SK-N-SH treated with all-trans-retinoic acid at 6 μM for 48 hours (cell line): ENCODE measurements around the gene CHD1L.

Source experiments
- ATAC-seq: fragments of 200-7000 bp; cut with Tn5 transposase; 3 replicates; pipeline ENCODE4 v1.9.1; 2020; ENCODE audit warnings: mild to moderate bottlenecking, moderate library complexity
- ARNTL ChIP-seq: fragments of 450-650 bp; formaldehyde crosslinking; IDR thresholded peaks from 2 replicates; pipeline ENCODE4 v1.5.0; 2020; ENCODE audit warnings: low read depth, mild to moderate bottlenecking, moderate library complexity, borderline replicate concordance
- BACH2 ChIP-seq: fragments of 250-450 bp; sonication (Bioruptor Pico); IDR thresholded peaks from 2 replicates; pipeline ENCODE4 v1.9.0; 2021; ENCODE audit warnings: mild to moderate bottlenecking, borderline replicate concordance
- CREB5 ChIP-seq: fragments of 250-450 bp; sonication (Bioruptor Pico); IDR thresholded peaks from 2 replicates; pipeline ENCODE4 v1.5.1; 2020; ENCODE audit warnings: low read depth, mild to moderate bottlenecking, moderate library complexity
- CSDC2 ChIP-seq: fragments of 250-450 bp; sonication (Bioruptor Pico); IDR thresholded peaks from 2 replicates; pipeline ENCODE4 v1.5.0; 2020; ENCODE audit warnings: mild to moderate bottlenecking, moderate library complexity
- ESRRG ChIP-seq: fragments of 250-450 bp; sonication (Bioruptor Pico); IDR thresholded peaks from 2 replicates; pipeline ENCODE4 v1.6.1; 2021; ENCODE audit warnings: mild to moderate bottlenecking
- GLIS3 ChIP-seq: fragments of 250-450 bp; sonication (Bioruptor Pico); IDR thresholded peaks from 2 replicates; pipeline ENCODE4 v1.5.0; 2020; ENCODE audit warnings: mild to moderate bottlenecking, moderate library complexity
- ISL1 ChIP-seq: fragments of 250-450 bp; sonication (Bioruptor Pico); IDR thresholded peaks from 2 replicates; pipeline ENCODE4 v2.1.2; 2022; ENCODE audit warnings: mild to moderate bottlenecking, moderate library complexity
- OSR1 ChIP-seq: fragments of 250-450 bp; sonication (Bioruptor Pico); IDR thresholded peaks from 2 replicates; pipeline ENCODE4 v1.8.0; 2022; ENCODE audit warnings: moderate library complexity, mild to moderate bottlenecking, inconsistent platforms
- PPARA ChIP-seq: fragments of 250-450 bp; sonication (Bioruptor Pico); IDR thresholded peaks from 2 replicates; pipeline ENCODE4 v1.5.0; 2020; ENCODE audit warnings: mild to moderate bottlenecking, borderline replicate concordance
- RARB ChIP-seq: fragments of 250-450 bp; sonication (Bioruptor Pico); IDR thresholded peaks from 2 replicates; pipeline ENCODE4 v1.8.0; 2021; ENCODE audit warnings: mild to moderate bottlenecking, moderate library complexity
- SNAI2 ChIP-seq: fragments of 250-450 bp; sonication (Bioruptor Pico); IDR thresholded peaks from 2 replicates; pipeline ENCODE4 v1.5.0; 2020; ENCODE audit warnings: mild to moderate bottlenecking, moderate library complexity
- TCF4 ChIP-seq: fragments of 250-450 bp; sonication (Bioruptor Pico); IDR thresholded peaks from 2 replicates; pipeline ENCODE4 v1.8.0; 2021; ENCODE audit warnings: mild to moderate bottlenecking, moderate library complexity, borderline replicate concordance
- TOX ChIP-seq: fragments of 250-450 bp; sonication (Bioruptor Pico); IDR thresholded peaks from 2 replicates; pipeline ENCODE4 v1.8.0; 2021; ENCODE audit warnings: mild to moderate bottlenecking, moderate library complexity, borderline replicate concordance
- ZFP3 ChIP-seq: fragments of 250-450 bp; sonication (Bioruptor Pico); IDR thresholded peaks from 2 replicates; pipeline ENCODE4 v1.5.0; 2020; ENCODE audit warnings: mild to moderate bottlenecking, moderate library complexity
- ZFP30 ChIP-seq: fragments of 450-650 bp; formaldehyde crosslinking; IDR thresholded peaks from 2 replicates; pipeline ENCODE4 v1.5.0; 2022; ENCODE audit warnings: mild to moderate bottlenecking, moderate library complexity
- ZNF565 ChIP-seq: fragments of 450-650 bp; formaldehyde crosslinking; conservative IDR thresholded peaks from 2 replicates; pipeline ENCODE4 v1.5.0; 2020; ENCODE audit warnings: low read depth, mild to moderate bottlenecking, moderate library complexity
- ZNF70 ChIP-seq: fragments of 450-650 bp; formaldehyde crosslinking; IDR thresholded peaks from 2 replicates; pipeline ENCODE4 v1.5.0; 2020; ENCODE audit warnings: mild to moderate bottlenecking, moderate library complexity
- ZNF8 ChIP-seq: fragments of 450-650 bp; formaldehyde crosslinking; IDR thresholded peaks from 2 replicates; pipeline ENCODE4 v1.5.0; 2020; ENCODE audit warnings: mild to moderate bottlenecking, moderate library complexity
- TF ChIP-seq, protein P1 (sequence below): fragments of 250-450 bp; sonication (Bioruptor Pico); IDR thresholded peaks from 2 replicates; pipeline ENCODE4 v1.5.1; 2021; ENCODE audit warnings: mild to moderate bottlenecking, moderate library complexity
- TF ChIP-seq, protein P2 (sequence below): fragments of 250-450 bp; sonication (Bioruptor Pico); IDR thresholded peaks from 2 replicates; pipeline ENCODE4 v1.8.0; 2021; ENCODE audit warnings: low read depth, mild to moderate bottlenecking, moderate library complexity, borderline replicate concordance
- TF ChIP-seq, protein P3 (sequence below): fragments of 250-450 bp; sonication (Bioruptor Pico); IDR thresholded peaks from 2 replicates; pipeline ENCODE4 v1.8.0; 2020; ENCODE audit warnings: mild to moderate bottlenecking, moderate library complexity, borderline replicate concordance
- TF ChIP-seq, protein P4 (sequence below): fragments of 250-450 bp; sonication (Bioruptor Pico); IDR thresholded peaks from 2 replicates; pipeline ENCODE4 v1.5.0; 2020; ENCODE audit warnings: mild to moderate bottlenecking, moderate library complexity

The CHD1L gene

DNA sequence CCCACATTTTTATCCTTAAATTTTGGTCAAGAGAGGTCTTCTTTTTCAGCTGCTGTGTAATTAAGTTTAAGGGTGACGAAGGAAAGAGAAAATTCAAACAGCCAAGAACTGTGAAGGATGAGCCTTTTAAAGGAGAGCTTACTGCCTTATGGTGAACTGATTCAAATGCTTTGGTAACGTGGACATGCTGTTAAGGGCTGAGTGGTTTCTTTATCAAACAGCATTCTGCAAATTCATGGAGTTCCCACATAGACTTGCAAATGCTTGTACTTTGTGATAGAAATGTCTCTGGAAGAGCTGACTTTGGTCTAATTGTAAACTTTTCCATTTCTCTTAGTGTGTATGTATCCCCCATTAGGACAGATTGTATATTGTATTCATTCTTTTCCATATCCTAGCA, 93.8 kb downstream of the CHD1L start (continued):
- TF ChIP-seq ZNF70 (no peak), ZNF8 (CRISPR knock-in tag) (no peak), CSDC2 (CRISPR knock-in tag) (no peak), SNAI2 (no peak), TOX (no peak)

GRCh38 chr1:147337040-147337630, 94.7 kb downstream of the CHD1L start:
- ATAC-seq = no peak
- TF ChIP-seq TCF4 (CRISPR knock-in tag) (no peak), CREB5 (CRISPR knock-in tag) (no peak), BACH2 (CRISPR knock-in tag) (no peak), RARB (CRISPR knock-in tag) (no peak), ZNF70 (no peak), ZFP3 (CRISPR knock-in tag) (no peak), ZFP30 (CRISPR knock-in tag) (no peak), ISL1 (CRISPR knock-in tag) (no peak), PPARA (no peak)
- TF ChIP-seq, protein P1, sequence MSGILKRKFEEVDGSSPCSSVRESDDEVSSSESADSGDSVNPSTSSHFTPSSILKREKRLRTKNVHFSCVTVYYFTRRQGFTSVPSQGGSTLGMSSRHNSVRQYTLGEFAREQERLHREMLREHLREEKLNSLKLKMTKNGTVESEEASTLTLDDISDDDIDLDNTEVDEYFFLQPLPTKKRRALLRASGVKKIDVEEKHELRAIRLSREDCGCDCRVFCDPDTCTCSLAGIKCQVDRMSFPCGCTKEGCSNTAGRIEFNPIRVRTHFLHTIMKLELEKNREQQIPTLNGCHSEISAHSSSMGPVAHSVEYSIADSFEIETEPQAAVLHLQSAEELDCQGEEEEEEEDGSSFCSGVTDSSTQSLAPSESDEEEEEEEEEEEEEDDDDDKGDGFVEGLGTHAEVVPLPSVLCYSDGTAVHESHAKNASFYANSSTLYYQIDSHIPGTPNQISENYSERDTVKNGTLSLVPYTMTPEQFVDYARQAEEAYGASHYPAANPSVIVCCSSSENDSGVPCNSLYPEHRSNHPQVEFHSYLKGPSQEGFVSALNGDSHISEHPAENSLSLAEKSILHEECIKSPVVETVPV (CRISPR knock-in tag) = no peak
- TF ChIP-seq, protein P2, sequence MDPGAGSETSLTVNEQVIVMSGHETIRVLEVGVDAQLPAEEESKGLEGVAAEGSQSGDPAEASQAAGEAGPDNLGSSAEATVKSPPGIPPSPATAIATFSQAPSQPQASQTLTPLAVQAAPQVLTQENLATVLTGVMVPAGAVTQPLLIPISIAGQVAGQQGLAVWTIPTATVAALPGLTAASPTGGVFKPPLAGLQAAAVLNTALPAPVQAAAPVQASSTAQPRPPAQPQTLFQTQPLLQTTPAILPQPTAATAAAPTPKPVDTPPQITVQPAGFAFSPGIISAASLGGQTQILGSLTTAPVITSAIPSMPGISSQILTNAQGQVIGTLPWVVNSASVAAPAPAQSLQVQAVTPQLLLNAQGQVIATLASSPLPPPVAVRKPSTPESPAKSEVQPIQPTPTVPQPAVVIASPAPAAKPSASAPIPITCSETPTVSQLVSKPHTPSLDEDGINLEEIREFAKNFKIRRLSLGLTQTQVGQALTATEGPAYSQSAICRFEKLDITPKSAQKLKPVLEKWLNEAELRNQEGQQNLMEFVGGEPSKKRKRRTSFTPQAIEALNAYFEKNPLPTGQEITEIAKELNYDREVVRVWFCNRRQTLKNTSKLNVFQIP (CRISPR knock-in tag) = no peak
- TF ChIP-seq, protein P3, sequence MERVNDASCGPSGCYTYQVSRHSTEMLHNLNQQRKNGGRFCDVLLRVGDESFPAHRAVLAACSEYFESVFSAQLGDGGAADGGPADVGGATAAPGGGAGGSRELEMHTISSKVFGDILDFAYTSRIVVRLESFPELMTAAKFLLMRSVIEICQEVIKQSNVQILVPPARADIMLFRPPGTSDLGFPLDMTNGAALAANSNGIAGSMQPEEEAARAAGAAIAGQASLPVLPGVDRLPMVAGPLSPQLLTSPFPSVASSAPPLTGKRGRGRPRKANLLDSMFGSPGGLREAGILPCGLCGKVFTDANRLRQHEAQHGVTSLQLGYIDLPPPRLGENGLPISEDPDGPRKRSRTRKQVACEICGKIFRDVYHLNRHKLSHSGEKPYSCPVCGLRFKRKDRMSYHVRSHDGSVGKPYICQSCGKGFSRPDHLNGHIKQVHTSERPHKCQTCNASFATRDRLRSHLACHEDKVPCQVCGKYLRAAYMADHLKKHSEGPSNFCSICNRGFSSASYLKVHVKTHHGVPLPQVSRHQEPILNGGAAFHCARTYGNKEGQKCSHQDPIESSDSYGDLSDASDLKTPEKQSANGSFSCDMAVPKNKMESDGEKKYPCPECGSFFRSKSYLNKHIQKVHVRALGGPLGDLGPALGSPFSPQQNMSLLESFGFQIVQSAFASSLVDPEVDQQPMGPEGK (CRISPR knock-in tag) = no peak
- TF ChIP-seq, all 23 proteins: peak for 0

- ATAC-seq = no peak
- TF ChIP-seq ZFP30 (CRISPR knock-in tag) (no peak), SNAI2 (no peak), CSDC2 (CRISPR knock-in tag) (no peak), ISL1 (CRISPR knock-in tag) (no peak), TOX (no peak), PPARA (no peak), OSR1 (CRISPR knock-in tag) (no peak), RARB (CRISPR knock-in tag) (no peak), ARNTL (no peak), ZNF565 (CRISPR knock-in tag) (no peak), ZNF8 (CRISPR knock-in tag) (no peak), GLIS3 (CRISPR knock-in tag) (no peak), ESRRG (CRISPR knock-in tag) (no peak)
- TF ChIP-seq, protein P2 (CRISPR knock-in tag) = no peak
- TF ChIP-seq, protein P4, sequence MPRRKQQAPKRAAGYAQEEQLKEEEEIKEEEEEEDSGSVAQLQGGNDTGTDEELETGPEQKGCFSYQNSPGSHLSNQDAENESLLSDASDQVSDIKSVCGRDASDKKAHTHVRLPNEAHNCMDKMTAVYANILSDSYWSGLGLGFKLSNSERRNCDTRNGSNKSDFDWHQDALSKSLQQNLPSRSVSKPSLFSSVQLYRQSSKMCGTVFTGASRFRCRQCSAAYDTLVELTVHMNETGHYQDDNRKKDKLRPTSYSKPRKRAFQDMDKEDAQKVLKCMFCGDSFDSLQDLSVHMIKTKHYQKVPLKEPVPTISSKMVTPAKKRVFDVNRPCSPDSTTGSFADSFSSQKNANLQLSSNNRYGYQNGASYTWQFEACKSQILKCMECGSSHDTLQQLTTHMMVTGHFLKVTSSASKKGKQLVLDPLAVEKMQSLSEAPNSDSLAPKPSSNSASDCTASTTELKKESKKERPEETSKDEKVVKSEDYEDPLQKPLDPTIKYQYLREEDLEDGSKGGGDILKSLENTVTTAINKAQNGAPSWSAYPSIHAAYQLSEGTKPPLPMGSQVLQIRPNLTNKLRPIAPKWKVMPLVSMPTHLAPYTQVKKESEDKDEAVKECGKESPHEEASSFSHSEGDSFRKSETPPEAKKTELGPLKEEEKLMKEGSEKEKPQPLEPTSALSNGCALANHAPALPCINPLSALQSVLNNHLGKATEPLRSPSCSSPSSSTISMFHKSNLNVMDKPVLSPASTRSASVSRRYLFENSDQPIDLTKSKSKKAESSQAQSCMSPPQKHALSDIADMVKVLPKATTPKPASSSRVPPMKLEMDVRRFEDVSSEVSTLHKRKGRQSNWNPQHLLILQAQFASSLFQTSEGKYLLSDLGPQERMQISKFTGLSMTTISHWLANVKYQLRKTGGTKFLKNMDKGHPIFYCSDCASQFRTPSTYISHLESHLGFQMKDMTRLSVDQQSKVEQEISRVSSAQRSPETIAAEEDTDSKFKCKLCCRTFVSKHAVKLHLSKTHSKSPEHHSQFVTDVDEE (CRISPR knock-in tag) = no peak
- TF ChIP-seq, protein P3 (CRISPR knock-in tag) = no peak
- TF ChIP-seq, protein P1 (CRISPR knock-in tag) = no peak
- TF ChIP-seq, all 23 proteins: peak for 0
Measured at GRCh38 chr1:147338571-147338970, 96.1 kb downstream of the CHD1L start.
